CD4-positive, alpha-beta T cell (primary cell): Measurements from ENCODE around the gene ASIC4. TPM values are rescaled to one million over a fixed set of nuclear protein-coding genes. Genes with fewer than 3 reads are reported as not detected.

ENCODE experiments used
- ATAC-seq: fragments of 200-7000 bp; cut with Tn5 transposase; one replicate; pipeline ENCODE4 v1.10.0; 2022; ENCODE audit warnings: mild to moderate bottlenecking; ENCODE audit not compliant: poor library complexity
- CTCF ChIA-PET: fragments of 350-600 bp; sonication (Branson Sonifier 250); formaldehyde crosslinking; loops from one replicate; lab custom pipeline; 2021; ENCODE audit warnings: antibody characterized with exemption, inconsistent platforms; lab: Charles Lee
- POLR2A ChIA-PET: fragments of 350-600 bp; sonication (Branson Sonifier 250); formaldehyde crosslinking; loops from one replicate; lab custom pipeline; 2021; ENCODE audit warnings: antibody characterized with exemption, inconsistent platforms; lab: Charles Lee
- DNase-seq, 14 experiments: peaks; one replicate each; pipeline ENCODE4 v3.0.0-alpha.2; 2013 to 2020; ENCODE audit warnings: mixed read lengths in 2 of 14
- H3K27ac ChIP-seq, 2 donors: one replicate each; pipeline versions ENCODE4 v1.5.1 to v1.7.0; 2013; ENCODE audit warnings: low read length in 2 of 2, low read depth in 1 of 2, mild to moderate bottlenecking in 1 of 2
- H3K27me3 ChIP-seq, 2 experiments: 1 replicate in 1 of 2; 2 replicates in 1 of 2; pipeline versions ENCODE4 v1.6.1 to v1.7.0; 2013; ENCODE audit warnings: low read length in 2 of 2, control low read depth in 1 of 2, mild to moderate bottlenecking in 1 of 2, moderate library complexity in 1 of 2; ENCODE audit not compliant: insufficient read depth in 2 of 2, control insufficient read depth in 1 of 2
- H3K36me3 ChIP-seq: one replicate; pipeline ENCODE4 v1.6.1; 2013; ENCODE audit warnings: low read length, control low read depth; ENCODE audit not compliant: insufficient read depth
- H3K4me1 ChIP-seq: one replicate; pipeline ENCODE4 v1.6.1; 2013; ENCODE audit warnings: low read length, control low read depth; ENCODE audit not compliant: insufficient read depth
- H3K4me3 ChIP-seq: one replicate; pipeline ENCODE4 v1.5.1; 2013; ENCODE audit warnings: mild to moderate bottlenecking, low read length, moderate library complexity
- H3K9me3 ChIP-seq, 2 experiments: 1 replicate in 1 of 2; 2 replicates in 1 of 2; pipeline versions ENCODE4 v1.6.1 to v1.7.0; 2013; ENCODE audit warnings: low read length in 2 of 2, mild to moderate bottlenecking in 2 of 2, control low read depth in 1 of 2, moderate library complexity in 1 of 2; ENCODE audit not compliant: control insufficient read depth in 1 of 2, insufficient read depth in 1 of 2
- H3K27ac Mint-ChIP-seq: one replicate; pipeline ENCODE4 v1.8.0; 2020; ENCODE audit warnings: mixed read lengths
- H3K27me3 Mint-ChIP-seq: one replicate; pipeline ENCODE4 v1.8.0; 2021; ENCODE audit warnings: mixed read lengths
- H3K36me3 Mint-ChIP-seq: one replicate; pipeline ENCODE4 v1.8.0; 2021; ENCODE audit warnings: low read depth, mixed read lengths
- H3K4me1 Mint-ChIP-seq: one replicate; pipeline ENCODE4 v1.8.0; 2021; ENCODE audit warnings: low read depth, mixed read lengths
- H3K4me3 Mint-ChIP-seq: one replicate; pipeline ENCODE4 v1.8.0; 2020; ENCODE audit warnings: mild to moderate bottlenecking, mixed read lengths
- H3K9me3 Mint-ChIP-seq: one replicate; pipeline ENCODE4 v1.8.0; 2020; ENCODE audit warnings: mixed read lengths
- CTCF ChIP-seq: fragments of 200-600 bp; IDR thresholded peaks from one replicate; pipeline ENCODE4 v1.8.0; 2022; ENCODE audit warnings: antibody characterized with exemption, mild to moderate bottlenecking
- intact Hi-C, 2 experiments: fragments of 100-400 bp; cut with DNase I in 1 of 2; cut with micrococcal nuclease in 1 of 2; formaldehyde crosslinking; loops; one replicate each; pipeline versions ENCODE4 v1.15.1 to v1.9.0; 2023 to 2025; cut with DNase I, micrococcal nuclease
- total RNA-seq, 174 experiments: library from RNA in 2 of 174; stranded (reverse) in 2 of 174; gene quantifications; one replicate each; pipeline ENCODE4 v1.2.3 and lab custom pipeline; 2021 to 2026

The ASIC4 gene
- total RNA-seq, 2 experiments from 2014 or later = 0.08 to 0.17 TPM

GRCh38 chr2:219533930-219534661, 19.8 kb downstream of the ASIC4 start:
- H3K36me3 ChIP-seq = no peaks in the 10 kb centered on the region
- H3K27ac ChIP-seq = no peak overlapping the region
- Mint-ChIP-seq H3K4me3 (no peak overlapping the region), H3K4me1 (no peaks in the 10 kb centered on the region), H3K36me3 (no peaks in the 10 kb centered on the region), H3K27ac (no peak overlapping the region), H3K9me3 (no peaks in the 10 kb centered on the region), H3K27me3 (peaks cover 45% of the 10 kb centered on the region)
- CTCF ChIA-PET = interaction anchor here (0.6 kb wide), 1 partner anchor 109 kb away, joined by 3 read pairs; no protein-coding TSS in a partner anchor
- intact Hi-C loops = no loop called here
- no peak overlapping the region for H3K4me3 ChIP-seq
- H3K4me1 ChIP-seq = peaks cover 4% of the 10 kb centered on the region
- TF ChIP-seq CTCF = no peak
- ATAC-seq (no peak), DNase-seq (peak in 1 of 14 experiments; percentile 2)
- peaks cover 12 to 15% of the 10 kb centered on the region in 2 experiments for H3K27me3 ChIP-seq
- H3K9me3 ChIP-seq = peaks cover 0 to 3% of the 10 kb centered on the region in 2 experiments
- POLR2A ChIA-PET = no interaction called here

DNA sequence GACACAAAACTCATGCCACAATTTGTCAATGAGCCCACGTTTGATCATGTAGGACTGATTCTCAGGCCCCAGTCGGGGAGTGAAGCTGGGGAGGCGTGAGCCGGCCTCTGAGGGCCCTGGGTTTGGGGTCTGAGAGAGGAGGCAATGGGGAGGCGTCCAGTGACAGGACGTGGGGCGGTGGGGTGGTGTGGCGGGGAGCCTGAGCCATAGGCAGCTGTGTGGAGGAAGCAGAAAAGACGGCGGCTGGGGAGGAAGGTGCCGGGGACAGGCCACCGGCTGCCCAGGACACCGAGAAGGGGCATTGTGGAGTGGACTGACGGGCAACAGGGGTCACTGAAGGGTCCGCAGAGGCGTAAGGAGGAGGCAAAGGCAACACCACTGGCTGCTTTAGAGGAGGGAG, 22.1 kb downstream of the ASIC4 start:
- no peaks in the 10 kb centered on the region for H3K36me3 ChIP-seq
- Mint-ChIP-seq H3K4me3 (no peak overlapping the region), H3K9me3 (no peaks in the 10 kb centered on the region), H3K27me3 (peaks cover 22% of the 10 kb centered on the region), H3K4me1 (no peaks in the 10 kb centered on the region), H3K27ac (no peak overlapping the region), H3K36me3 (peaks cover 6% of the 10 kb centered on the region)
- ATAC-seq (no peak), DNase-seq (no peak)
- H3K27ac ChIP-seq = no peak overlapping the region
- intact Hi-C loops = no loop called here
- peaks cover 0 to 4% of the 10 kb centered on the region in 2 experiments for H3K27me3 ChIP-seq
- TF ChIP-seq CTCF = no peak
- POLR2A ChIA-PET = no interaction called here
- CTCF ChIA-PET = no interaction called here
- H3K4me3 ChIP-seq = no peak overlapping the region
- peaks cover 0 to 3% of the 10 kb centered on the region in 2 experiments for H3K9me3 ChIP-seq
- peaks cover 5% of the 10 kb centered on the region for H3K4me1 ChIP-seq

DNA sequence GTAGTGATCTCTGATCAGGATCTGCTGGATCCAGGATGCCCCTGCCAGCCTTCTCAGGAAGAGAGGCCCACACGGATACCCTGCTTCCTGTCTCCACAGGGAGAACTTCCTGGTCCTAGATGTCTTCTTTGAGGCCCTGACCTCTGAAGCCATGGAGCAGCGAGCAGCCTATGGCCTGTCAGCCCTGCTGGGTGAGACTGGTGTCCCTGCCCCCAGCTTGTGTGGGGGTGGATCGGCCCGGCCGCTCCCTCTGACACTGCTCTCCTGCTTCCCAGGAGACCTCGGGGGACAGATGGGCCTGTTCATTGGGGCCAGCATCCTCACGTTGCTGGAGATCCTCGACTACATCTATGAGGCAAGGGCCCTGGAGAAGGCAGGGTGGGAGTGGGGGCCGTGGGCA, 22.7 kb downstream of the ASIC4 start:
- Mint-ChIP-seq H3K27me3 (peaks cover 18% of the 10 kb centered on the region), H3K36me3 (peaks cover 6% of the 10 kb centered on the region), H3K9me3 (no peaks in the 10 kb centered on the region), H3K27ac (no peak overlapping the region), H3K4me3 (no peak overlapping the region), H3K4me1 (peaks cover 3% of the 10 kb centered on the region)
- ChIA-PET POLR2A (no interaction called here), CTCF (no interaction called here)
- Histone ChIP-seq H3K27ac (no peak overlapping the region), H3K4me1 (peaks cover 10% of the 10 kb centered on the region), H3K27me3 (peaks cover 0 to 4% of the 10 kb centered on the region in 2 experiments), H3K36me3 (no peaks in the 10 kb centered on the region), H3K9me3 (peaks cover 0 to 3% of the 10 kb centered on the region in 2 experiments), H3K4me3 (no peak overlapping the region)
- intact Hi-C loops = no loop called here
- ATAC-seq (no peak), DNase-seq (no peak)
- TF ChIP-seq CTCF = no peak
